IPS-NIHi11 (cell line): ENCODE measurements around the gene QSOX2.
A peak's percentile ranks its signal among the peaks of the same experiment; 100 is the strongest.
"Not testable (repeated sequence)": the region's sequence is repeated elsewhere in the genome, so short reads cannot be mapped to it uniquely, and the experiment has no call there.

Experiments
- DNase-seq: peaks from one replicate; pipeline ENCODE4 v3.0.0; 2012; ENCODE audit warnings: mixed read lengths, low spot score

Gene QSOX2

DNA sequence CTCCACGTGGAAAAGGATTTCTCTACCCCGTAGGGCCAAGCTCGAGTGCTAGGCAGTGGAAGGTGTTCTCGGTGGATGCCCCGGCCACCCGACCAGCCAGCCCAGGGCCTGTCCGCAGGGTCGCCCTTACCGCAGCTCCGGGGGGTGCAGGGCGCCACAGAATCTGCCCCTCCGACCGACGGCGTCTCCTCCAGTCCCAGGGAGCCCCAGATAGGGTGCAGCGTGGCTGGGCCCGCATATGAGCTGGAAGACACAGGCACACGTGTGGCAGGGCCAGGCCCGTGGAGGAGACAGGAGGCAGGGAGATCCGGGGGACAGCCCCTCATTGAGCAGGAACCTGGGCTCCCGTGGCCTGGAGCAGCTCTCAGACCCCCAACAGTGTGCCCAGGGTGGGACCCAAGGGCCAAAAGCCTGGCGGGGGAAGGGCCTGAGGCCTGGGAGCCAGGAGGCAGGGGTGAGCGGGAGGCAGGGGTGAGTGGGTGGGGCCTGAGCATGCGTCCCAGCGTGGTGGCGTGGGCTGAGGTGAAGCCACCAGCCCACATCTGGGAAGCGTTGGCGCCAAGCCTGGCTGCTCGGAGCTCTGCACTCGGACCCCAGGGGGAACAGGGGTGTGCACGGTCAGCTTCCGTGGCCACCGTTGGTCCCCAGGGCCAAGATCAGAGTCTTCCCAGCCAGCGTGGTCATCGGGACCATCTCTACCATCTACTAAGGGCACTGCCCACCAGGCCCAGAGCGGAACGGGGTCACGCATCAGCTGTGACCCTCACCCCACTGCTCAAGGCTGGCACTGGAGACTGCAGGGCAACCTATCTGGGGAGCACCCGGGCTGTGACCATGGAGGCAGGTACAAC, 36.0 kb upstream of the QSOX2 start:
- DNase-seq: no peak

- no peak for DNase-seq
These were observed 35.1 kb upstream of the QSOX2 start for GRCh38 chr9:136280535-136281315.

- no peak for DNase-seq
These were observed 33.9 kb upstream of the QSOX2 start for GRCh38 chr9:136279471-136279870.

- no peak for DNase-seq
These were observed 33.3 kb upstream of the QSOX2 start for GRCh38 chr9:136278894-136279293.

DNA sequence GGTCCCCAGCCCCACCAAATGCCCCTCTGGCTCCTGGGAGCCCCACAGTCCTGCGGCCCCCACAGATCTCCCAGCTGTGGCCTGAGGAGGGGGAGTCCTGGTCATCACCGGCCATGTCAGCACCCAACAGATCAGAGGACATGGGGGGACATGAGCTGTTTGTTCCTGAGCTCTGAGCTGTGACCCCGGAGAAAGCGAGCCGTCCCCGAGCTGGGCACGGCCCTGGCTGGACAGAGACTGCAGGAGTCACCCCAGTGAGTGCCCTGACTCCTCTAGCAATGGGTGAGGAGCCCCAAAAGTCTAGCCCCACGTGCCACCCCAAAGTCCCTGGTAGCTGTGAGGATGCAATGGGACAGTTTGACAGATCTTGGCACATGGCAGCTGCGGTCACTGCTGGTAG, 32.6 kb upstream of the QSOX2 start:
- DNase-seq: no peak

GRCh38 chr9:136277746-136278145, 32.1 kb upstream of the QSOX2 start:
- DNase-seq: no peak

DNA sequence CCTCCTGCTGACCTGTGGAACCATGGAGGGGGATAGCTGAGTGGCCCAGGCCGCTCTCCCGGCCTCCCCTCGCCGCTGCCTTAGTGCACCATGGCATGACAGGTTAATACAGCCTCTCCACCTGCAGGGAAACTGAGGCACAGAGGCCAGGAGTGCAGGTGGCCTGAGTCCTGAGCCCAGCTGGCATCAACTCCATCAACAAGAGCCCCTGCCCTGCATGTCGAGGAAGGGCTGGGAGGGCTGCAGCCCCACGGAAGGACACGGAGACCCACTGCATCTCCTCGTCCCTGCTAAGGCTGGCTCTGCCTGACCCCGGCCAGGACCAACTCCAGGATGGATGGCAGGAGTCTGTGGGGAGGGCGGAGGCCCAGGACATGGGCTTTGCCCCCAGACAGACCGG, 31.1 kb upstream of the QSOX2 start:
- no peak for DNase-seq

GRCh38 chr9:136275655-136276429, 30.2 kb upstream of the QSOX2 start:
- no peak for DNase-seq

DNA sequence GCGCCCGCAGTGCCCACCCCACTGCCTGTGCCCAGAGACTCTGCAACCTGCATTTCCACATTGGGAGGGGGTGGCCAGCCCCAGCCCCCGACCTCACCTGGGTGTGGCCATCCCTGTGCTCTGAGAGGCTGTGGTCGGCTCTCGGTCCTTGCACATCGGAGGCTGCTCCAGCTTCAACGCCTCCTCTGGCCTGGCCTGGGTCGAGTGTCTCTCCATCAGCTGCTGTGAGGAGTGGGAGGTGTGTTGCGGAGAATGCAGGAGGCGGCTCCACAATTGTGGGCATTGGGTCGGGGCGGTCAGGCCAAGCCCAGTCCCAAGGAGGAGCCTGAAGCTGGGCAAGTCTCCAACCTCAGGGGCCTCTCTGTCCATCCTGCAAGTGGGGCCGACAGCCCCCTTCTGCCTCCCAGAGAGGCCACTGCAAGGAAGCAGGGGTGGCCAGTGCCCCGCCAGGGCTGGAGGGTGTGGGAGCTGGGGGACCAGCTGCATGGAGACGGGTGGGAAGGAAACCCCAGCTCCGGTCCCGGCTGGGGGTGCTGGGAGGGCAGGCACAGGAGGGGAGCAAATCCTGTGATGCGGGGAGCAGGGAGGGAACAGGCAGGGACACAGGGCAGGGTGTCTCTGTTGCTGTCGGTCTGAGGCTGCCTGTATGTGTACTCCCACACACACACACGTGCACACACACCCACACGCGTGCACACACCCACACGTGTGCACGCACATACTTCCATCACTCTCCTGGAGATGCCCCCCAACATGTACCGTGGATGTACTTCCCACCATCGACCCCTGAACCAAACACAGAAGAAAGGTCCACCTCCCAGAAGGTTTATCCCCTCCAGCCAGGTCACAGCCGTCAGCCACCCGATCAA, 29.4 kb upstream of the QSOX2 start:
- no peak for DNase-seq

GRCh38 chr9:136273921-136274785, 28.5 kb upstream of the QSOX2 start:
- no peak for DNase-seq

- no peak for DNase-seq
These were observed 27.7 kb upstream of the QSOX2 start for GRCh38 chr9:136273244-136273865.

GRCh38 chr9:136270173-136270705, 24.6 kb upstream of the QSOX2 start:
- DNase-seq: no peak

DNA sequence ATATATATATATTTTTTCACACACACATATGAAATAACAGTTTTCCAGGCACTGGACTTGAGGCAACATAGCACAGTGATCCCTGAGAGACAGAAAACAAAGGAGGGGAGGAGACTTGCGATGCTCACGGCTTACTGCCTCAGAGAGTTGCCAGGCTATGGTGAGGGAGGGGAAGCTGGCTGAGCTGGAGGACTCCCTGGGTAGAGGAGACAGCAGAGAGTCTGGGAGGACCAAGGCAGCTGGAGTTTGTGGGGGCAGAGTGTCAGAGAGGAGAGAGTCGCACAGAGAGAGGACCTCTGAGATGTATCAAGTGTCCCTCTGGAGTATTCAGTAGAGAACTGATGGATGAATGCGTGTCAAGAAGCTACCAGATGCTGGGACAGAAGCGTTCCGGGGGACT, 23.1 kb upstream of the QSOX2 start:
- no peak for DNase-seq

DNA sequence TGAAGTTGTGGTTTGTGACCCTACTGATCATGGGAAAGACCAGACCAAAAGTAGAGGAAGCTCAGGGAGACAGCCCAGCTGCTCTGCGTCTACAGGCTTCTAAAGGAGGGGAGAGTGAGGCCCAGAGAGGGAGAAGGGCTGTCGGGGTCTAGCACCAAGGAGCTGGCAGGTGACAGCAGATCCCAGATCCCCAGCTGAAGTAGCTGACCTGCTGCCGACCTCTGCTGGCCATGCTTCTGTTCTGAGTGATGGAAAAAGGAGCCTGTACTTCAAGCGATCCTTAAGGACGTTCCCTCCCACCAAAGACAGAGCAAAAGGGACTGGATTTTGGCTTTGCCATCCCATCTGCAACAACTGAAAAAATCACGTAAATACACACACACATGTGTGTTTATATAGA, 22.7 kb upstream of the QSOX2 start:
- DNase-seq: no peak

DNA sequence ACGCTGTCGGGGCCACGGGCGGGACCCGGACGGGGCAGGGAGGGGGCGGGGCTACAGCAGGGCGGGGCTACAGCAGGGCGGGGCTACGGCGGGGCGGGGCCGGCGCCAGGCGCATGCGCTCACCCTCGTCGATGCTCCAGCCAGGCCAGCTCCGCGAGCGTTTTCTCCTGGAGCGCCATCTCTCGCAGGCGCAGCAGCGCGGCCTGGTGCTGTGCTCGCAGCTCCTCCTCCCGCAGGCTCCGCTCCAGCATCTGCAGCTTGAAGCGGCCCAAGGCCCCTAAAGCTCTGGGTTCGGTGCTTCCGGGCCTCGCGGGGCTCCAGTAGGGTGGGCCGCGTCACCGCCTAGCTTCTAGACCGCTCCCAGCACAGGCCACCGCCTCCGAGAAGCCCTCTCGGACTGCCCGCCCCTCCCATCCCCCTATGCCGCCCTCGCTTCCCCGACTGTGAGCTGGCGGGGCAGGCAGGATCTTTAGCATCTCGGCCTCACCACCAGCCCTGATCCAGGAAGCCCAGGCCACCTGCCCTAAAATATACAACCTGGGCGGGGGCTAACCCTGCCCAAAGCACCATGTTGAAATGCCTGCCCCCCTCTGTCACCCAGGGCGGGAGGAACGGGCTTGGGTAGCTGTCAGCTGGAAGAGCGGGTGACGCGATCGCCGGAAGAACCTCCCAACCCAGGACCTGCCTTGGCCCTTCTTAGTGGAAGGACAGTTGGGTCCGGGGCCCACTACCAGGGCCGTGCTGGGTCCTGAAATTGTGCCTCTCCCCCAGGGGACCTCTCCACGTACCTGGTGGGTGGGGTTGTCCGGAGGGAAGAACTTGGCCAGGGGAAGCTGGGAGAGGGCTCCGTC, 21.9 kb upstream of the QSOX2 start:
- peak; percentile 97 for DNase-seq

DNA sequence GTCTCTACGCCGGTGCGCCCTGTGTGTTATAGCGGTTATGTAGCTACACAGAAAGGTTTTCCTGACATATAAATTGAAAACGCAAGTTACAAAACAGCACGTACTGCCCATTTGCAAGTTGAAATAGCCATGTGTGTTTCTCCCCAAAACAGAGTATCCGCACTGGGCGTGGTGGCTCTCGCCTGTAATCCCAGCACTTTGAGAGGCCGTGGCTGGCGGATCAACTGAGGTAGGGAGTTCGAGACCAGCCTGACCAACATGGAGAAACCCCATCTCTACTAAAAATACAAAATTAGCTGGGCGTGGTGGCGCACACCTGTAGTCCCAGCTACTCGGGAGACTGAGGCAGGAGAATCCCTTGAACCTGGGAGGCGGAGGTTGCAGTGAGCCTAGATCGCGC, 21.0 kb upstream of the QSOX2 start:
- DNase-seq: not testable (repeated sequence)

GRCh38 chr9:136265561-136266355, 20.1 kb upstream of the QSOX2 start:
- DNase-seq: no peak
